HG02610 (cell line): ENCODE data around the gene NOG.

ENCODE experiments used
- ATAC-seq: cut with Tn5 transposase; IDR thresholded peaks from one replicate; pipeline ENCODE4 v1.9.1; 2021; ENCODE audit warnings: mild to moderate bottlenecking, moderate library complexity; ENCODE audit not compliant: unreplicated experiment

Gene NOG

DNA sequence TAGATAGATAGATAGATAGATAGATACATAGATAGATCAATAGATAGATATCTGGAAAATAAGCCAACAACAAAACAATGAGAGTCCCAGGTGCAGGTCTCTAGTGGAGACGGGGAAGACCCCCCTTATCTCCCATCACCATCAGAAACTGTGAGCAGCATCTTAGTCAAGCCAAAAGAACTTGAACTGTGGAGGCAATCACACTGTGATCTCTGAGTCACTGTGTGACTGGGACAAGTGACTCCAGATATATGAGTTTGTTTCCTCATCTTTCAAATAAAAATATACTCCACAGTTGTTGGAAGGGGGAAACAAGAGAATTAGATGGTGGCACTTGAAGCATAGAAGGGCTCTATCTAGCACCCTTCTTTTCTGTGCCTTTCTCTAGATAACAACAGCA lies 42.1 kb downstream of the NOG start:
- no peak for ATAC-seq

DNA sequence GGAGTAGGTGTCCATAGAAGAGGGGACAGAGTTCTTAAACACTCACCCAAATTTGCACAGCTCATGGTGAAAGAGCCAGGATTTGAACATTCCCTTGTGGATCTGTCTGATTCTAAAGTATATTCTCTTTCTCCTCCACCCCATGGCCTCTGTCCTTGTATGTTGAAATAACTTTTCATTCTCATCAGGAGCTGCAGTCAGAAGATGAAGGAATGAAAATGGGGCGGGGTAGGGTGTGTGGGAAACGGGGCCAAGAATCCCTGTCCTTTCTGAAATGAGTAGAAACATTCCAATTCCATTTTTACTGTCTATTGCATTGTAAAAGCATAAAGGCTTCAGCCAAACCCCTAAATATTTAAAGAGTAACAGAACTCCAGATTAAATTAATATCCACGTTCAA lies 42.8 kb downstream of the NOG start:
- ATAC-seq, result no peak

DNA sequence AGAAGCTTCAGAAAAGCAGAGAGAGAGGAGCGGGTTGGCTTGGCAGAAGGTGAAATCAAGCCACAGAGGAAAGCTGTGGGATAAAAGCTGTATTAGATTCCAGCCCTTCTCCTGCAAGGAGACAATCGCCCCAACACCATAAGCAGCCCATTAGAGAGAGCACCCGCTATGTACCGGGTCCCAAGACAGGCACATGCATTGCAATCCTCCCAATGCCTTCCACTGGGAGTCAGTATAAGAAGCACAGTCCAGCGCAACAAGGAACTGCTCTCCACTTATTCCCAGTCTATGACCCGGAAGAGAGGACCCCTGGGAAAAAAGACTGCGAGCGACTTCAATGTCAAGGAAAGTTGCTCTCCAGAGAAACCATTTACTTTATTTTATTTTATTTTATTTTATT lies 43.8 kb downstream of the NOG start:
- no peak for ATAC-seq

GRCh38 chr17:56638591-56639051 lies 45.1 kb downstream of the NOG start:
- ATAC-seq, result no peak

DNA sequence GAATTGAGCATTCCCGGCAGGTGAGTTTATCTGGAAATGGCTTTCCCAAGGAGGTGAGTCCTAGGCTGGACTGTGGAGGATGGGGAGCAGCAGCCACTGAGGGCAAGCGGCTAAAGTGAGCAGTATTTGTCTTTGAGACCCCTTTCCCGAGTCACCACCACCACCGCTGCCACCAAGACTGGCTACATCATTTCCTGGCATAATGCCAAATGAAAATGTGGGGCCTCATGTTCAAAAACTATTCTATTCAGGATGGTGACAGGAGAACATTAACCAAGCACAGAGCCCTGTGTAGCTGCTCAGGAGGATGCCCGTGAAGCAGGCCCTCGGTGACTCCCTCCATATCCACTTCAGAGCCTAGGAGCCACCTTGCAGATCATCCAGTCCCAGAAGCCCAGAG lies 46.0 kb downstream of the NOG start:
- ATAC-seq, result no peak

DNA sequence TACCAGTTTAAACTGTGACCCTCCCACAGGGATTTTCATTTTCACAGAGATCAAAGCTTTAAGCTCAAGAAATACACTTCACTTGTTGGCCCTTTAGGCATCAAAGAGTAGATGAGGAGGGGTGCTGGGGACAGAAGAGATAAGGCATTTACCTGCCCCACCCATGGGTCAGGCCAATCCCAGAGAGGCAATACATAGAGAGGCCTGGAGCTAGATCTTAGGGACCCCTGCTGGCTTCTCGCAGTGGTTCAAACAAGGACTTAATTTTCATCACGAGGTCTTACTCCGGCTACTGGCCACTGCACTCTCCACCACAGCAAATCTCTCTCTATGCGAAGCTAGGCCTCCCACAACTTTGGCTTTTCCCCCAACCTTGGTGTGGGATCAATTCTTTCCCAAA lies 46.6 kb downstream of the NOG start:
- ATAC-seq, result no peak

GRCh38 chr17:56641373-56641772 lies 47.9 kb downstream of the NOG start:
- no peak for ATAC-seq

DNA sequence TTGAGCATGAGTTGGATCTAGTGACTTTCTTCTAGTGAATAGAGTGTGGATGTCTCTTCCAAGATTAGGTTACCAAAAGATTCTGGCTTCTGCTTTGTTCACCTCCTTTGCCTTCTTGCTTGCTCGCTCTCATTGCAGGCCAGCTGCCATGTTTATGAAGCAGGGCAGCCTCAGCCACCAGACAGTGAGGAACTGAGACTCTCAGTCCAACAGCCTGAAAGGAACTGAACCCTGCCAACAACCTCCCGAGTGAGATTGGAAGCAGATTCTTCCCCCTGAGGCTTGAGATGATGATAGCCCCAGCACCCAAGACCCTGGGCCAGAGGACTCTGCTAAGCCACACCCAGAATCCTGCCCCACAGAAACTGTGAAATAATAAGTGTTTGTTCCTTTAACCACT lies 48.4 kb downstream of the NOG start:
- ATAC-seq, result no peak

DNA sequence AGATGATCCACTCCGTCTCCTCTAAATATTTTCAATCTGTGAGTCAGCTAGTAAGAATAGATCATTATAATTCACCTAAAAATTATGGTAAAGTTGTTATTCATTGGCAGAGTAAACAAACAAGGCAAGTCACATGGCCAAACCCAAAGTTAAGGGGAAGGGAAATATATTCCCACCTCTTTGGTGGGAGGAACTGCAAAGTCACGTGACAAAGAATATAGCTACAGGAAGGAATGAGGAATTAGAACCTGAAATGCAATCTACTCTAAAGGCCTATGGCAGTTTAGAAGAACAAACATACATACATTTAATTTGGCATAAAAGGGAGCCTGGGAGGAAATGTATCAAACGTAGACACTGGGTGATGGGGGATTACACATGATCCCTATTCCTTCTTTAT lies 48.9 kb downstream of the NOG start:
- no peak for ATAC-seq
